Loucy (cell line): ENCODE results near the gene CCDC88C.

Experiments
- H2AFZ ChIP-seq: fragments of 200-600 bp; sonication (generic); 2 replicates; pipeline ENCODE4 v1.6.0; 2016; ENCODE audit warnings: antibody characterized with exemption, mild to moderate bottlenecking, low read length, moderate library complexity
- H3F3A ChIP-seq: fragments of 200-600 bp; 2 replicates; pipeline ENCODE4 v1.6.0; 2016; ENCODE audit warnings: antibody characterized with exemption, low read depth, mild to moderate bottlenecking
- H3K27me3 ChIP-seq: fragments of 200-600 bp; sonication (generic); 2 replicates; pipeline ENCODE4 v1.6.1; 2014; ENCODE audit warnings: low read length, mild to moderate bottlenecking; ENCODE audit not compliant: insufficient read depth, poor library complexity, severe bottlenecking
- H3K36me3 ChIP-seq: fragments of 200-600 bp; sonication (generic); 2 replicates; pipeline ENCODE4 v1.6.1; 2016; ENCODE audit warnings: low read length; ENCODE audit not compliant: insufficient read depth
- H3K4me1 ChIP-seq: fragments of 200-600 bp; sonication (generic); 2 replicates; pipeline ENCODE4 v1.5.1; 2014; ENCODE audit warnings: low read length, mild to moderate bottlenecking; ENCODE audit not compliant: insufficient read depth, poor library complexity, severe bottlenecking
- H3K4me2 ChIP-seq: fragments of 200-600 bp; sonication (generic); 2 replicates; pipeline ENCODE4 v1.6.0; 2014; ENCODE audit warnings: antibody characterized with exemption, low read length, low read depth, mild to moderate bottlenecking; ENCODE audit not compliant: poor library complexity, severe bottlenecking
- H3K4me3 ChIP-seq: fragments of 200-600 bp; sonication (generic); 2 replicates; pipeline ENCODE4 v1.5.1; 2014; ENCODE audit warnings: low read length, mild to moderate bottlenecking, mixed read lengths; ENCODE audit not compliant: poor library complexity, severe bottlenecking
- H3K79me2 ChIP-seq: fragments of 200-600 bp; sonication (generic); 2 replicates; pipeline ENCODE4 v1.6.1; 2014; ENCODE audit warnings: low read length; ENCODE audit not compliant: insufficient read depth
- H3K9ac ChIP-seq: fragments of 200-600 bp; sonication (generic); 2 replicates; pipeline ENCODE4 v1.6.0; 2014; ENCODE audit warnings: mild to moderate bottlenecking, low read depth, low read length, moderate library complexity; ENCODE audit not compliant: poor library complexity, severe bottlenecking
- H3K9me2 ChIP-seq: fragments of 200-600 bp; sonication (generic); replicated peaks from 2 replicates; pipeline ENCODE4 v1.6.1; 2016; ENCODE audit warnings: low read depth, low read length, mixed read lengths
- H3K9me3 ChIP-seq: fragments of 200-600 bp; sonication (generic); 2 replicates; pipeline ENCODE4 v1.6.1; 2014; ENCODE audit warnings: mild to moderate bottlenecking, antibody characterized with exemption, low read length, low read depth; ENCODE audit not compliant: insufficient read depth
- H4K20me1 ChIP-seq: fragments of 200-600 bp; sonication (generic); 2 replicates; pipeline ENCODE4 v1.6.0; 2014; ENCODE audit warnings: antibody characterized with exemption, low read length, mild to moderate bottlenecking; ENCODE audit not compliant: insufficient read depth, poor library complexity, severe bottlenecking
- CTCF ChIP-seq: fragments of 200-600 bp; sonication (generic); conservative IDR thresholded peaks from 2 replicates; pipeline ENCODE4 v1.5.1; 2014; ENCODE audit warnings: mild to moderate bottlenecking, antibody characterized with exemption, low read length
- EZH2phosphoT487 ChIP-seq: fragments of 200-600 bp; IDR thresholded peaks from 2 replicates; pipeline ENCODE4 v1.6.1; 2018; ENCODE audit warnings: antibody characterized with exemption, mild to moderate bottlenecking, moderate library complexity, borderline replicate concordance

The CCDC88C gene

DNA sequence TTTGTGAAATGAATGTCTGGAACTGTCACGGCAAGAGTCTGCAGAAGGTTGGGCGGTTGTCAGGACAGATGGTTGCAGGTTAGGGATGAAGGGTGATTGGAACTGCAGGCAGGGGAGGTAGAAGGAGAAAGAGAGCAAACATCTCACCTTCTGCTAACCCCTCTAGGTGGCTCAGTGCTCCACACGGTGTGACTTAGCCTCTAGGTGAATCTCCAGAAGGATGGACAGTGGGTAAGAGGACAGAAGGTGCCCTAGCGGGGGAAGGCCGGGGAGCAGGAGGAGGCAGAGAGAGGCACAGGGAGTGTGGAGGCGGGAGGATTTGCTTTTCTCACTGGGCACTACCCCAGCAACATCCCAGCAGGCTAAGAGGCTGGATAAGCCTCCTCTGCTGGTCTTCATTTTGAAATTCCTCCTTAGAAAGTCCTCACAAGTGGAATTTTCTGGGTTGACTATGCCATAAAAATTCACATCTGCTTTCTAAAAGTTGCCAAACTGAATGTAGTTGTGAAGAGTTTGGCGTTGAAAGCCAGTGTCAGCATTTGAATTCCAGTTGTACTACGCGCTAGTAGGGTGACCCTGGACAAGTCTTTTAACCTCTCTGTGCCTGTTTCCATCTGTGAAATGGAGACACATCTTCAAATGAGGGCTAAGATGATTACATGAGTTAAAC is 162.5 kb downstream of the CCDC88C start:
- Histone ChIP-seq H2AFZ (no peak overlapping the region), H3K79me2 (no peaks in the 10 kb centered on the region), H3K9me3 (no peaks in the 10 kb centered on the region), H3K4me2 (peak overlapping the region; percentile 54), H3K4me3 (no peak overlapping the region), H3K27me3 (no peaks in the 10 kb centered on the region), H3K36me3 (no peaks in the 10 kb centered on the region), H3F3A (peaks cover 5% of the 10 kb centered on the region; the same call in 1 of the 2 replicates), H3K4me1 (peaks cover 71% of the 10 kb centered on the region), H3K9me2 (no peaks in the 10 kb centered on the region), H3K9ac (peak overlapping the region; percentile 25), H4K20me1 (no peaks in the 10 kb centered on the region)
- TF ChIP-seq EZH2phosphoT487 (no peak), CTCF (0 out of 2 replicates have a peak, but pooled peaks have one; percentile 31)

DNA sequence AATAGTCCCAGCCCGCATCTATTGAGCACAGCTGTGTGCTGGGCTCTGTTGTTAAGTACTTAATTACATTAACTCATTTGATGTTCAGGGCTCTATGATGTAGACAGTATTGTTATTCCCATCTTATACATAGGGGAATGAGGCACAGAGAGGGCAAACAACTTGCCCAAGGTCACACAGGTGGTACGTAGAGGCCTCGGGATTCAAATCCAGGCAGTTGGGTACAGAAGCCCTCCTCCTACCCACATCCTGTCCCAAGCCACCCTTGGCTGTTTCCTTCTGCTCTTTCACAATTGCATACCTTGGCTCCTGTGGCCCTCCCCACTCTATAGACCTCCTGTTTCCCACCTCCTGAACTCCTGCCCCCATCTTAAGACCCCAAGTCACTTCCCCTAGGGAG is 163.2 kb downstream of the CCDC88C start:
- H2AFZ ChIP-seq, result no peak overlapping the region
- H3F3A ChIP-seq, result peaks cover 9% of the 10 kb centered on the region
- H3K79me2 ChIP-seq, result no peaks in the 10 kb centered on the region
- peaks cover 78% of the 10 kb centered on the region for H3K4me1 ChIP-seq
- no peak overlapping the region for H3K4me3 ChIP-seq
- H3K36me3 ChIP-seq, result no peaks in the 10 kb centered on the region
- no peaks in the 10 kb centered on the region for H3K9me2 ChIP-seq
- no peak for TF ChIP-seq EZH2phosphoT487
- no peaks in the 10 kb centered on the region for H3K27me3 ChIP-seq
- H3K9ac ChIP-seq, result peak overlapping the region; percentile 28
- no peaks in the 10 kb centered on the region for H4K20me1 ChIP-seq
- H3K4me2 ChIP-seq, result peak overlapping the region; percentile 54
- no peaks in the 10 kb centered on the region for H3K9me3 ChIP-seq

DNA sequence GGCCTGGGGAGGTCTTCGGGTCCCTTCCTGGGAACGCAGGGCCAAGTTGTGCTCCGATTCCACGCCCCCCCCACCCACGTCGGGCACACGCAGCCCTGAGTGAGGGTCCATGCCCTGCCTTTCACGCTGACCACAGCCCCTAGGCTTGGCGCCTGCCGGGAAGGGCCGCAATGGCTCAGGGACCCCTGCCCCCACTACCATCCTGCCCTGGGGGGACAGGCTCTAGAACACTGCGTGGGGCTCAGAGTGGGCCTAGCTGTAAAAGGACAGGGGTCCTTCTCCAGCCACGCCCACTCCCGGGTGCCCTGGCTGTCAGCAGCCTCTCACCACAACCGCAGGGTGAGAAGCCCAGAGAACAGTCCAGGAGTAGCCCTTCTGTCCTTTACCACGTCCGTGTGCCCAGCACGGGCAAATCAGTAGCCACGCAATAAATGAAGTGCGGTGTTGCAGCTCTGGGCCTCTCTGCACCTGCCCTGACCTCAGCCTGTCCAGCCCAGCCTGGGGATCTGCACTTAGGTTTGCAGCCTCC is 163.8 kb downstream of the CCDC88C start:
- H3F3A ChIP-seq, result peaks cover 9% of the 10 kb centered on the region
- no peaks in the 10 kb centered on the region for H3K36me3 ChIP-seq
- no peak overlapping the region for H3K4me3 ChIP-seq
- H3K9me3 ChIP-seq, result no peaks in the 10 kb centered on the region
- TF ChIP-seq CTCF (no peak), EZH2phosphoT487 (no peak)
- H3K4me1 ChIP-seq, result peaks cover 82% of the 10 kb centered on the region
- H3K9me2 ChIP-seq, result no peaks in the 10 kb centered on the region
- no peak overlapping the region for H2AFZ ChIP-seq
- no peaks in the 10 kb centered on the region for H3K79me2 ChIP-seq
- no peaks in the 10 kb centered on the region for H4K20me1 ChIP-seq
- H3K9ac ChIP-seq, result peak overlapping the region; percentile 28
- peak overlapping the region; percentile 54 for H3K4me2 ChIP-seq
- H3K27me3 ChIP-seq, result no peaks in the 10 kb centered on the region
